Panc1 (cell line): ENCODE results near the gene DCHS2. TPM values are rescaled to one million over a fixed set of nuclear protein-coding genes. Genes with fewer than 3 reads are reported as not detected.

ENCODE experiments used
- ATAC-seq: fragments of 200-7000 bp; cut with Tn5 transposase; 2 replicates; pipeline ENCODE4 v1.9.1; 2020; ENCODE audit warnings: mild to moderate bottlenecking, moderate library complexity
- BruUV-seq: library from RNA; stranded (reverse); fragments of 400-500 nt; replicated peaks from 2 replicates; lab custom pipeline; 2021; lab: Mats Ljungman, UMichigan
- CTCF ChIA-PET: fragments of 300-600 bp; sonication (Branson Sonifier 250); formaldehyde crosslinking; loops from one replicate; lab custom pipeline; 2022; ENCODE audit warnings: antibody characterized with exemption; lab: Charles Lee
- POLR2A ChIA-PET: fragments of 300-600 bp; sonication (Branson Sonifier 250); formaldehyde crosslinking; loops from one replicate; lab custom pipeline; 2022; ENCODE audit warnings: antibody characterized with exemption; lab: Charles Lee
- DNase-seq: peaks from one replicate; pipeline ENCODE4 v3.0.0-alpha.2; 2010; ENCODE audit warnings: low read depth, low spot score
- H3K27ac ChIP-seq: 2 replicates; pipeline ENCODE4 v1.5.1; 2011; ENCODE audit warnings: mild to moderate bottlenecking, low read length, inconsistent platforms
- H3K27me3 ChIP-seq: fragments of 200-500 bp; sonication (Bioruptor generic); 2 replicates; pipeline ENCODE4 v1.6.0; 2014; ENCODE audit warnings: low read length, inconsistent platforms; ENCODE audit not compliant: control insufficient read depth, insufficient read depth
- H3K36me3 ChIP-seq: fragments of 200-500 bp; sonication (Bioruptor generic); 2 replicates; pipeline ENCODE4 v1.5.1; 2014; ENCODE audit warnings: inconsistent platforms, mild to moderate bottlenecking, low read length, moderate library complexity; ENCODE audit not compliant: control insufficient read depth, insufficient read depth
- H3K4me1 ChIP-seq: 2 replicates; pipeline ENCODE4 v1.5.1; 2011; ENCODE audit warnings: inconsistent platforms, mild to moderate bottlenecking, low read length, moderate library complexity; ENCODE audit not compliant: control insufficient read depth, insufficient read depth
- H3K4me3 ChIP-seq, 2 experiments: 2 replicates each; pipeline ENCODE4 v1.5.1; 2011 to 2012; ENCODE audit warnings: low read depth in 2 of 2, low read length in 2 of 2, mild to moderate bottlenecking in 2 of 2, inconsistent platforms in 1 of 2, moderate library complexity in 1 of 2
- H3K9me3 ChIP-seq: fragments of 200-500 bp; sonication (Bioruptor generic); 2 replicates; pipeline ENCODE4 v1.5.1; 2014; ENCODE audit warnings: low read depth, mild to moderate bottlenecking, inconsistent platforms, low read length, moderate library complexity; ENCODE audit not compliant: control insufficient read depth, insufficient read depth
- CTCF ChIP-seq: fragments of 450-650 bp; IDR thresholded peaks from 2 replicates; pipeline ENCODE4 v1.5.1; 2017; ENCODE audit warnings: mild to moderate bottlenecking
- POLR2AphosphoS5 ChIP-seq: IDR thresholded peaks from 2 replicates; pipeline ENCODE4 v1.6.1; 2012; ENCODE audit warnings: mild to moderate bottlenecking, low read depth, low read length, moderate library complexity
- REST ChIP-seq, 2 experiments: IDR thresholded peaks; 2 replicates each; pipeline ENCODE4 v1.6.1; 2011 to 2012; ENCODE audit warnings: low read depth in 2 of 2, control low read depth in 1 of 2, low read length in 1 of 2, mild to moderate bottlenecking in 1 of 2, moderate library complexity in 1 of 2; ENCODE audit not compliant: insufficient read depth in 1 of 2
- SIN3A ChIP-seq: IDR thresholded peaks from 2 replicates; pipeline ENCODE4 v1.6.1; 2012; ENCODE audit warnings: low read depth, mild to moderate bottlenecking, low read length, moderate library complexity, borderline replicate concordance; ENCODE audit not compliant: insufficient read depth
- TCF7L2 ChIP-seq: IDR thresholded peaks from 2 replicates; pipeline ENCODE4 v1.6.1; 2011; ENCODE audit warnings: mild to moderate bottlenecking, low read depth, low read length, inconsistent platforms
- in situ Hi-C: cut with HindIII; loops from 2 replicates; pipeline ENCODE4 v1.10.0; 2016; ENCODE audit warnings: low sequenced_read_pairs, low pct_unique_long_range_greater_than_20kb
- intact Hi-C: fragments of 100-400 bp; cut with micrococcal nuclease; formaldehyde crosslinking; loops from one replicate; pipeline ENCODE4 v1.10.0; 2022; ENCODE audit not compliant: unreplicated experiment
- total RNA-seq: library from RNA; stranded (reverse); gene quantifications from one replicate; pipeline ENCODE4 v1.2.1, GENCODE V29; 2021; ENCODE audit not compliant: unreplicated experiment

DCHS2 gene
- total RNA-seq, 1 experiment from 2014 or later: not detected

GRCh38 chr4:154429176-154429575, 62.4 kb downstream of the DCHS2 start:
- Histone ChIP-seq H3K27ac (no peak overlapping the region), H3K27me3 (no peaks in the 10 kb centered on the region), H3K9me3 (no peaks in the 10 kb centered on the region), H3K4me3 (no peak overlapping the region), H3K4me1 (no peaks in the 10 kb centered on the region), H3K36me3 (no peaks in the 10 kb centered on the region)
- in situ Hi-C loops (no loop called here), intact Hi-C loops (no loop called here)
- DNase-seq (no peak), ATAC-seq (no peak)
- no TSS peak for BruUV-seq
- TF ChIP-seq TCF7L2 (no peak), REST (IDR thresholded peaks at IDR 0.05; ENCODE audit: insufficient read depth in 1 of 2, low read depth in 2 of 2, low read length in 1 of 2) (no peak), CTCF (no peak), SIN3A (no peak), POLR2AphosphoS5 (no peak)
- ChIA-PET POLR2A (interaction anchor here (0.7 kb wide), 1 partner anchor 154 kb away, joined by 16 read pairs; no protein-coding TSS in a partner anchor), CTCF (no interaction called here)

GRCh38 chr4:154427149-154427548, 64.5 kb downstream of the DCHS2 start:
- in situ Hi-C loops (no loop called here), intact Hi-C loops (no loop called here)
- CTCF ChIA-PET: no interaction called here
- DNase-seq: no peak
- H3K4me1 ChIP-seq: no peaks in the 10 kb centered on the region
- H3K27ac ChIP-seq: no peak overlapping the region
- H3K36me3 ChIP-seq: no peaks in the 10 kb centered on the region
- H3K27me3 ChIP-seq: no peaks in the 10 kb centered on the region
- POLR2A ChIA-PET: no interaction called here
- H3K4me3 ChIP-seq: no peak overlapping the region
- no TSS peak for BruUV-seq
- TF ChIP-seq CTCF (no peak), TCF7L2 (no peak), REST (IDR thresholded peaks at IDR 0.05; ENCODE audit: insufficient read depth in 1 of 2, low read depth in 2 of 2, low read length in 1 of 2) (no peak), POLR2AphosphoS5 (no peak), SIN3A (no peak)
- H3K9me3 ChIP-seq: no peaks in the 10 kb centered on the region
- ATAC-seq: no peak
